HG03025 (cell line): ENCODE data around the gene MTA1.

Experiments
- ATAC-seq: cut with Tn5 transposase; IDR thresholded peaks from one replicate; pipeline ENCODE4 v1.9.1; 2021; ENCODE audit warnings: mild to moderate bottlenecking, moderate library complexity; ENCODE audit not compliant: unreplicated experiment, low FRiP score

MTA1 gene

GRCh38 chr14:105492971-105493871 lies 73.6 kb downstream of the MTA1 start:
- ATAC-seq: no peak

- ATAC-seq: no peak
Observed at GRCh38 chr14:105493921-105494605, 74.4 kb downstream of the MTA1 start.

GRCh38 chr14:105494606-105494929 lies 74.9 kb downstream of the MTA1 start:
- no peak for ATAC-seq

- ATAC-seq: no peak
Observed at GRCh38 chr14:105495101-105495989, 75.7 kb downstream of the MTA1 start.

GRCh38 chr14:105495990-105496830 lies 76.6 kb downstream of the MTA1 start:
- no peak for ATAC-seq

GRCh38 chr14:105496831-105497591 lies 77.4 kb downstream of the MTA1 start:
- no peak for ATAC-seq

GRCh38 chr14:105497671-105498429 lies 78.2 kb downstream of the MTA1 start:
- no peak for ATAC-seq

- ATAC-seq: no peak
Observed at GRCh38 chr14:105498430-105499255, 79.0 kb downstream of the MTA1 start.

GRCh38 chr14:105499256-105500035 lies 79.8 kb downstream of the MTA1 start:
- no peak for ATAC-seq

- no peak for ATAC-seq
Observed at GRCh38 chr14:105500036-105500725, 80.6 kb downstream of the MTA1 start.

- no peak for ATAC-seq
Observed at GRCh38 chr14:105500726-105501101, 81.1 kb downstream of the MTA1 start.

GRCh38 chr14:105501504-105502291 lies 82.1 kb downstream of the MTA1 start:
- ATAC-seq: no peak

GRCh38 chr14:105502446-105503295 lies 83.0 kb downstream of the MTA1 start:
- no peak for ATAC-seq

- ATAC-seq: no peak
Observed at GRCh38 chr14:105503296-105503640, 83.6 kb downstream of the MTA1 start.
